T-helper 17 cell (primary cell): ENCODE measurements around the gene LPP. TPM values are rescaled to one million over a fixed set of nuclear protein-coding genes. Genes with fewer than 3 reads are reported as not detected.

Source experiments
- ATAC-seq: fragments of 150-1000 bp; cut with Tn5 transposase; 2 replicates; pipeline ENCODE4 v1.10.0; 2021; ENCODE audit warnings: mild to moderate bottlenecking, moderate library complexity
- DNase-seq, 3 donors: peaks; one replicate each; pipeline versions ENCODE4 v3.0.0 to v3.0.0-alpha.2; 2020 to 2021
- H3K9me3 ChIP-seq: one replicate; pipeline ENCODE4 v1.7.0; 2013; ENCODE audit warnings: low read length, mild to moderate bottlenecking; ENCODE audit not compliant: control insufficient read depth, poor library complexity, severe bottlenecking
- H3K27ac Mint-ChIP-seq: one replicate; pipeline ENCODE4 v1.8.0; 2022; ENCODE audit warnings: mild to moderate bottlenecking, moderate library complexity, mixed read lengths
- H3K27me3 Mint-ChIP-seq: one replicate; pipeline ENCODE4 v1.8.0; 2022; ENCODE audit warnings: mixed read lengths
- H3K36me3 Mint-ChIP-seq: one replicate; pipeline ENCODE4 v1.8.0; 2022; ENCODE audit warnings: low read depth, mixed read lengths
- H3K4me1 Mint-ChIP-seq: one replicate; pipeline ENCODE4 v1.8.0; 2022; ENCODE audit warnings: mild to moderate bottlenecking, mixed read lengths
- H3K4me3 Mint-ChIP-seq: one replicate; pipeline ENCODE4 v1.8.0; 2022; ENCODE audit warnings: mild to moderate bottlenecking, moderate library complexity, mixed read lengths
- total RNA-seq, 4 donors: library from RNA in 2 of 4; stranded (reverse) in 2 of 4; gene quantifications; one replicate each; pipeline ENCODE4 v1.2.3 and lab custom pipeline; 2022 to 2026

The LPP gene
- total RNA-seq, 2 donors from 2014 or later: 81.0 to 94.2 TPM

GRCh38 chr3:188295876-188296275, 141.9 kb downstream of the LPP start:
- no peaks in the 10 kb centered on the region for H3K27me3 Mint-ChIP-seq
- no peaks in the 10 kb centered on the region for H3K9me3 ChIP-seq
- H3K4me3 Mint-ChIP-seq: no peak overlapping the region
- ATAC-seq (no peak), DNase-seq (no peak)
- H3K36me3 Mint-ChIP-seq: no peaks in the 10 kb centered on the region
- no peak overlapping the region for H3K27ac Mint-ChIP-seq
- H3K4me1 Mint-ChIP-seq: peaks cover 34% of the 10 kb centered on the region

- peak overlapping the region; percentile 1 for H3K27ac Mint-ChIP-seq
- no peak for DNase-seq
- H3K4me1 Mint-ChIP-seq: peaks cover 29% of the 10 kb centered on the region
Measured at GRCh38 chr3:188296761-188297612, 143.0 kb downstream of the LPP start.

GRCh38 chr3:188298585-188298984, 144.6 kb downstream of the LPP start:
- no peaks in the 10 kb centered on the region for H3K9me3 ChIP-seq
- ATAC-seq (peak; percentile 20), DNase-seq (no peak)
- Mint-ChIP-seq H3K4me3 (peak overlapping the region; percentile 51), H3K4me1 (peaks cover 30% of the 10 kb centered on the region), H3K27ac (no peak overlapping the region), H3K36me3 (no peaks in the 10 kb centered on the region), H3K27me3 (no peaks in the 10 kb centered on the region)

More at GRCh38 chr3:188296761-188297612, 143.0 kb downstream of the LPP start:
- no peaks in the 10 kb centered on the region for H3K9me3 ChIP-seq
- ATAC-seq: peak; percentile 25
- Mint-ChIP-seq H3K4me3 (no peak overlapping the region), H3K36me3 (no peaks in the 10 kb centered on the region), H3K27me3 (no peaks in the 10 kb centered on the region)

GRCh38 chr3:188299068-188299467, 145.1 kb downstream of the LPP start:
- no peak for DNase-seq
- Mint-ChIP-seq H3K36me3 (no peaks in the 10 kb centered on the region), H3K27ac (peak overlapping the region; percentile 68), H3K27me3 (no peaks in the 10 kb centered on the region), H3K4me3 (peak overlapping the region; percentile 51), H3K4me1 (peaks cover 28% of the 10 kb centered on the region)
- H3K9me3 ChIP-seq: no peaks in the 10 kb centered on the region
- peak; percentile 44 for ATAC-seq

GRCh38 chr3:188299708-188300107, 145.8 kb downstream of the LPP start:
- H3K4me1 Mint-ChIP-seq: peaks cover 27% of the 10 kb centered on the region
- H3K9me3 ChIP-seq: no peaks in the 10 kb centered on the region
- ATAC-seq (no peak), DNase-seq (no peak)
- peak overlapping the region; percentile 51 for H3K4me3 Mint-ChIP-seq
- peak overlapping the region; percentile 68 for H3K27ac Mint-ChIP-seq
- H3K27me3 Mint-ChIP-seq: no peaks in the 10 kb centered on the region
- no peaks in the 10 kb centered on the region for H3K36me3 Mint-ChIP-seq

- Mint-ChIP-seq H3K4me3 (no peak overlapping the region), H3K36me3 (no peaks in the 10 kb centered on the region), H3K27me3 (no peaks in the 10 kb centered on the region), H3K4me1 (peaks cover 24% of the 10 kb centered on the region), H3K27ac (no peak overlapping the region)
- H3K9me3 ChIP-seq: no peaks in the 10 kb centered on the region
- DNase-seq: no peak
- no peak for ATAC-seq
Measured at GRCh38 chr3:188301147-188301546, 147.2 kb downstream of the LPP start.

- ATAC-seq (no peak), DNase-seq (no peak)
- no peak overlapping the region for H3K4me3 Mint-ChIP-seq
Measured at GRCh38 chr3:188303286-188303799, 149.4 kb downstream of the LPP start.

GRCh38 chr3:188303823-188304222, 149.9 kb downstream of the LPP start:
- Mint-ChIP-seq H3K27me3 (no peaks in the 10 kb centered on the region), H3K4me3 (no peak overlapping the region), H3K4me1 (peaks cover 11% of the 10 kb centered on the region), H3K27ac (no peak overlapping the region), H3K36me3 (no peaks in the 10 kb centered on the region)
- DNase-seq (no peak), ATAC-seq (no peak)
- no peaks in the 10 kb centered on the region for H3K9me3 ChIP-seq

More at GRCh38 chr3:188303286-188303799, 149.4 kb downstream of the LPP start:
- no peaks in the 10 kb centered on the region for H3K9me3 ChIP-seq
- no peak overlapping the region for H3K27ac Mint-ChIP-seq
- H3K4me1 Mint-ChIP-seq: peaks cover 15% of the 10 kb centered on the region
- H3K27me3 Mint-ChIP-seq: no peaks in the 10 kb centered on the region
- H3K36me3 Mint-ChIP-seq: no peaks in the 10 kb centered on the region

GRCh38 chr3:188304501-188304900, 150.5 kb downstream of the LPP start:
- ATAC-seq (no peak), DNase-seq (no peak)
- no peaks in the 10 kb centered on the region for H3K36me3 Mint-ChIP-seq
- no peaks in the 10 kb centered on the region for H3K9me3 ChIP-seq
- no peaks in the 10 kb centered on the region for H3K27me3 Mint-ChIP-seq
- peak overlapping the region; percentile 32 for H3K27ac Mint-ChIP-seq
- no peak overlapping the region for H3K4me3 Mint-ChIP-seq
- H3K4me1 Mint-ChIP-seq: peaks cover 11% of the 10 kb centered on the region

- Mint-ChIP-seq H3K4me1 (peaks cover 16% of the 10 kb centered on the region), H3K36me3 (peaks cover 2% of the 10 kb centered on the region), H3K27me3 (no peaks in the 10 kb centered on the region), H3K4me3 (no peak overlapping the region), H3K27ac (no peak overlapping the region)
- no peaks in the 10 kb centered on the region for H3K9me3 ChIP-seq
- DNase-seq (no peak), ATAC-seq (no peak)
Measured at GRCh38 chr3:188305220-188305619, 151.3 kb downstream of the LPP start.

GRCh38 chr3:188306435-188307005, 152.6 kb downstream of the LPP start:
- Mint-ChIP-seq H3K27me3 (no peaks in the 10 kb centered on the region), H3K4me3 (no peak overlapping the region), H3K4me1 (peaks cover 20% of the 10 kb centered on the region), H3K27ac (no peak overlapping the region), H3K36me3 (peaks cover 4% of the 10 kb centered on the region)
- ATAC-seq: no peak
- no peak for DNase-seq
- H3K9me3 ChIP-seq: no peaks in the 10 kb centered on the region

- Mint-ChIP-seq H3K36me3 (peaks cover 4% of the 10 kb centered on the region), H3K4me1 (peaks cover 18% of the 10 kb centered on the region), H3K27ac (no peak overlapping the region), H3K27me3 (no peaks in the 10 kb centered on the region), H3K4me3 (peak overlapping the region; percentile 77)
- H3K9me3 ChIP-seq: no peaks in the 10 kb centered on the region
- ATAC-seq (no peak), DNase-seq (no peak)
Measured at GRCh38 chr3:188309437-188310269, 155.7 kb downstream of the LPP start.

GRCh38 chr3:188310270-188310710, 156.3 kb downstream of the LPP start:
- H3K36me3 Mint-ChIP-seq: peaks cover 4% of the 10 kb centered on the region
- H3K4me1 Mint-ChIP-seq: peaks cover 18% of the 10 kb centered on the region
- DNase-seq: no peak
- no peak overlapping the region for H3K4me3 Mint-ChIP-seq
- no peaks in the 10 kb centered on the region for H3K27me3 Mint-ChIP-seq
- no peak overlapping the region for H3K27ac Mint-ChIP-seq
- ATAC-seq: no peak
- no peaks in the 10 kb centered on the region for H3K9me3 ChIP-seq
